Astrocyte of the hippocampus (primary cell): ENCODE data around the gene CACHD1.

Source experiments
- DNase-seq: peaks from one replicate; pipeline ENCODE4 v3.0.0; 2011; ENCODE audit warnings: low read depth, low spot score

Gene CACHD1

DNA sequence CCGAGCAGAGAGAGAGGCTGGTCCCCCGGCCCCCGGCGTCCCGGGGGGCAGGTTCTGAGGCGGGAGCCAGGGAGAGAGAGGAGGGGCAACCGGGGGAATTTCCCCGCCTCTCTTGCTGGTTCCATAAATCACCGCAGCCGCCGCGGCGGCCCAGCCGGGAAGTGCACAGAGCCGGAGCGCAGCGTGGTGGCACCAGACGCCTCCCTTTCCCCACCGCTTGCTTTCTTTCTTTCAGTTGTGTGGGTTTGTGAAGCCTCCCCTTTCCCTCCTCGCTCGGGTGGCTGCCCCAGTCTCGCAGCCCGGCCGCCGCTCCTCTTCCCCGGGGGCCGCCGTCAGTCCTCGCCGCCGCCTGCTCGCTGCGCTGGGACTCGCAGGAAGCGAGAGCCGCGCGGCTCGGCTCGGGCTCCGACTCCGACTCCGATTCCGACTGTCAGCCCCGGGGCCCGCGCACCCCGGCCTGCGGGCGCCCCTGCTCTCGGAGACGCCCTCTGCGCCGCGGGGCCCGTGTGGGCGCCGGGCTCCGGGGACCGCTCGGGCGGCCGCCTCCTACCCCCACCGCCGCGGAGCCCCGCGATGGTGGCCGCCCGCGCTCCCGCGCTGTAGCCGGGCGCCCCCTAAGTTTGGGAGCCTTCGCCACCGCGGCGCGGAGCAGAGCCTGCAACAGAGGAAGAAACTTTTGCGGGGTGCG, at the start of gene CACHD1:
Gene CACHD1, plus strand, starts transcription at position 153 of the 688 bp plus-strand sequence. CDS start 616 bp downstream, outside the sequence.
- DNase-seq, result peak; percentile 95

GRCh38 chr1:64421377-64421776, 48.6 kb upstream of the CACHD1 start:
- DNase-seq, result no peak

GRCh38 chr1:64423526-64423925, 46.4 kb upstream of the CACHD1 start:
- DNase-seq, result no peak

- no peak for DNase-seq
These were observed 45.5 kb upstream of the CACHD1 start for GRCh38 chr1:64424412-64424811.

- no peak for DNase-seq
These were observed 44.4 kb upstream of the CACHD1 start for GRCh38 chr1:64425521-64425920.

GRCh38 chr1:64426681-64427080, 43.2 kb upstream of the CACHD1 start:
- no peak for DNase-seq

- no peak for DNase-seq
These were observed 42.0 kb upstream of the CACHD1 start for GRCh38 chr1:64427879-64428278.

DNA sequence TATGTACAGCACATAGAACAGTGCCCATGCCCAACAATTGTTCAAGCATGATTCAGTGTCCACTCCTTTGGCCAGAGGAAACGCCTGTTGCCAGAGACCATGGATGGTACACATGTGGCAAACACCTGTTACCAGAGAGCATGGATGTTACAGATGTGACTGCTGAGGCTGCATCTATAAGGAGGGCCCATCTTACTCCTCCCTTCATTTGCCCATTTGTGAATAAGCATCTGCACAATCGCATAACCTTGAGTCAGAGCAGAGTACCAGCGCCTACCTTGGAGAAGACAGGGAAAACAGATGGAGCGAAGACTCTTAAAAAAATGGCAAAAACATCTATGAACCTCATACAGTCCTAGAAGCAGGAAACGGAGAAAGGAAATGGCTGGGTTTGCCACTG, 36.6 kb upstream of the CACHD1 start:
- DNase-seq, result no peak

GRCh38 chr1:64433747-64434146, 36.2 kb upstream of the CACHD1 start:
- no peak for DNase-seq

- DNase-seq, result no peak
These were observed 34.9 kb upstream of the CACHD1 start for GRCh38 chr1:64435000-64435399.

- no peak for DNase-seq
These were observed 32.5 kb upstream of the CACHD1 start for GRCh38 chr1:64437453-64437852.

- no peak for DNase-seq
These were observed 29.6 kb upstream of the CACHD1 start for GRCh38 chr1:64440183-64440826.

- DNase-seq, result no peak
These were observed 18.5 kb upstream of the CACHD1 start for GRCh38 chr1:64451440-64451839.

- DNase-seq, result no peak
These were observed 16.2 kb upstream of the CACHD1 start for GRCh38 chr1:64453688-64454087.

GRCh38 chr1:64458915-64459314, 11.0 kb upstream of the CACHD1 start:
- DNase-seq, result no peak

- DNase-seq, result no peak
These were observed 10.2 kb upstream of the CACHD1 start for GRCh38 chr1:64459743-64460142.

GRCh38 chr1:64466033-64466432, 3.9 kb upstream of the CACHD1 start:
- no peak for DNase-seq

DNA sequence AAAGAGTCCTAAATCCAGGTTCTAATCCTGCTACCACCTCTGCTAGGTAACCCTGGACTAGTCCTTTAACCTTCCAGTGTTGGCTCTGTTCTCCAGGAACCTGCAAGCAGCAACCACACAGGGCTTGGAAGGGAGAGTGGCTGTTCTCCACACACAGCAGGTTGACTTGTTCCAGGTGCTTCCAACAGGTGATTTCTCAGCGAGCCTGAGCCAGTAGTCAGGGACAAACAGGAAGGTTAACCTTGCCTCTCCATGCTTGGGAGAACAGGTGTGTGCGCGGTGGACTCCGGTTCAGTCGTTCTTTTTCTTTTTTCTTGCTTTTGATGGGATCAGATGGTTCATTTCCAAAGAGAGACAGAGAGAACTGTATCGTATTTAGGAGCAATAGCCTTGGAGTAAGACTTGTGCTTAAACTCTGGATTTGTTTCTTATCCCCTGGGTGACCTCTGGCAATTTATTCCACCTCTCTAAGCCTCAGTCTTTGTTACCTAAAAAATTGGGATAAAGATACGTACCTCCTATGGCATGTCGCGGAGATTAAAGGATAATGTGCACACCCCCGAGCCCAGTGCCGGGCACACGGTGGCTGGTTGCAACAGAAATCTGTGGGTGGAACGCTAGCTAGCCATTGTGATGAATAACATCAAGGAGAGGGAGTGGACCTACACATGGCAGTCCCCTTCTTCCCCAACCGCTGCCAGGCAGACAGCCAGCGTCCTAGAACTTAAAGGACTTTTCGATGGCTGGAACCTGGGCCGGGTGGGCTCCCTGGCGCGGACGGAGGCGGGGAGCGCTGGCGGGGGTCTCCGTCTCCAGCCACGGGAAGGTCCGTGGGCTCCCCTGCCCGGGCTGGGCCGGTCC, 583 bp upstream of the CACHD1 start:
- DNase-seq, result no peak

- DNase-seq, result peak; percentile 66
These were observed 812 bp downstream of the CACHD1 start for GRCh38 chr1:64470665-64471217.

DNA sequence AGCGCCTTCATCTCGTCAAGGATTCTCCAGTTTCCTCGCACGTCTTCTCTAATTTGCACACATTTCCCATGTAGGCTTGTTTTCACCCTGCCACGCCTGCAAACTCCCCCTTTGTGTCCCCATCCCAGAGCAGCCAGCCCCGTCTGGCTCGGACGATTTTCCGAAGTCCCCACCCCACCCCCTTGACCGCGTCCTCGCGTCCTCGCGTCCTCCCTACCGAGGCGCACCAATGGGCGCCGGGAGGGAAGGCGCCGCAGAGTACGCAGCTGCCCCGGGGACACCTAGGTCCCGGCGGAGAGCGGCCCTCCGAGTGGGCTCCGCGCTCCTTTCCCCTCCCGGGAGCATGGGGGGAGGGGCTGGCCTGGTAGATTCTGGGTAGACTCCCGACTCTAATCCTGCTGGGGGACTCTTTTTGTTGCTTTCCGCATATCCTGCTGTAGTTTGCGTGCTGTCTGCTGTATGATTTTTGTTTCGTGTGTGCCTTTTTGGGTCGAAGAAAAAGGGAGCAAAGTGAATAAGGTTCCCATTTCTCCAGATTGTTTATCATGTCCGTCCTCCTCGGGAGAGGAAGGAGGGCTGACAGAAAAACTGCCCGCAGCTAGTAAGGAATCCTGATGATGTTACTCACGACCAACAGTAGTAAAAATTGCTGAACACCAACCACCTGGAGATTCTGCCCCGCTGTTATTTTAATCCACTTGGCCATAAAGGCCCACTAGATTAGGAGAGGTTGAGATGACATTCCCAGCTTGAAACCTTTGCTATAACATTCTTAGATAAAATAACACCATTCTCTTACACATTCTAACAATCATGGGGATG, 1.5 kb downstream of the CACHD1 start:
- DNase-seq, result peak; percentile 61

DNA sequence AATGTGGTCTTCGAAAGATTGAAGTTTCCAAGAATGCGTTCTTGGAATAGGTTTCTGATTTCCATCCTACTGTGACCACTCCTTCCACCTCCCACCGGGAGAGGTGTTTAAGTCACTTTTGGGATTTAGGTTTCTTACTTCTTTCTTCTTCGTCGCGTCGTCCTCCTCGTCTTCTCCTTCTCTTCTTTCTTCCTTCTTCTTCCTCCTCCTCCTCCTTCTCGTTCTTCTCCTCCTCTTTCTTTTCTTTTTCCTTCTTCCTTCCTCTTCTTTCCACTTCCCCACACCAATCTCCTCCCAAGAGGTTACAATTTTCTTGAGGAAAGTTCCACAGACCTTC, 2.1 kb downstream of the CACHD1 start:
- DNase-seq, result no peak
